Measurements from ENCODE around the gene SNED1. TPM values are rescaled to one million over a fixed set of nuclear protein-coding genes. Genes with fewer than 3 reads are reported as not detected.

The SNED1 gene
- total RNA-seq, 1 experiment from 2014 or later = 3.2 TPM

- TF ChIP-seq ZNF532 (CRISPR knock-in tag; IDR thresholded peaks at IDR 0.05; ENCODE audit: borderline replicate concordance) = no peak
Measured at GRCh38 chr2:240996161-240996833, 2.1 kb upstream of the SNED1 start (continued).

GRCh38 chr2:240996834-240997140 lies 1.6 kb upstream of the SNED1 start:
- H3K4me3 Mint-ChIP-seq = no peak overlapping the region
- no peak for DNase-seq (ENCODE audit: low spot score)
- H3K9me3 Mint-ChIP-seq = no peaks in the 10 kb centered on the region
- no peak overlapping the region for H3K27ac Mint-ChIP-seq
- ChIA-PET CTCF (interaction anchor here (1.7 kb wide), 1 partner anchor 13 kb away, joined by 6 read pairs; no protein-coding TSS in a partner anchor), POLR2A (no interaction called here)
- no peak for ATAC-seq
- peaks cover 30% of the 10 kb centered on the region for H3K27me3 Mint-ChIP-seq (ENCODE audit: low read depth)
- TF ChIP-seq USF2 (CRISPR knock-in tag; IDR thresholded peaks at IDR 0.05) (no peak), ZBTB43 (CRISPR knock-in tag; IDR thresholded peaks at IDR 0.05) (no peak), MYBL2 (CRISPR knock-in tag; IDR thresholded peaks at IDR 0.05) (no peak), FOXP1 (CRISPR knock-in tag; IDR thresholded peaks at IDR 0.05; ENCODE audit: borderline replicate concordance) (no peak), GRHL2 (CRISPR knock-in tag; IDR thresholded peaks at IDR 0.05; ENCODE audit: insufficient replicate concordance, severe bottlenecking) (no peak), PRRX2 (CRISPR knock-in tag; IDR thresholded peaks at IDR 0.05) (no peak)
- H3K36me3 Mint-ChIP-seq = no peaks in the 10 kb centered on the region
- no peaks in the 10 kb centered on the region for H3K4me1 Mint-ChIP-seq

- ChIA-PET POLR2A (no interaction called here), CTCF (interaction anchor here (1.7 kb wide), 1 partner anchor 13 kb away, joined by 6 read pairs; no protein-coding TSS in a partner anchor)
- Mint-ChIP-seq H3K4me3 (peak overlapping the region; percentile 39), H3K4me1 (no peaks in the 10 kb centered on the region), H3K27ac (no peak overlapping the region), H3K9me3 (no peaks in the 10 kb centered on the region), H3K27me3 (ENCODE audit: low read depth) (peaks cover 33% of the 10 kb centered on the region), H3K36me3 (no peaks in the 10 kb centered on the region)
- no peak for DNase-seq (ENCODE audit: low spot score)
- no peak for ATAC-seq
- no peak for TF ChIP-seq USF2 (CRISPR knock-in tag; IDR thresholded peaks at IDR 0.05)
- no peak for TF ChIP-seq OVOL2 (CRISPR knock-in tag; IDR thresholded peaks at IDR 0.05; ENCODE audit: borderline replicate concordance)
- no peak for TF ChIP-seq ZNF121 (CRISPR knock-in tag; IDR thresholded peaks at IDR 0.05)
- no peak for TF ChIP-seq EMX1 (CRISPR knock-in tag; IDR thresholded peaks at IDR 0.05)
- no peak for TF ChIP-seq STAT6 (CRISPR knock-in tag; conservative IDR thresholded peaks at IDR 0.05; ENCODE audit: low read depth)
- no peak for TF ChIP-seq ZNF416 (CRISPR knock-in tag; IDR thresholded peaks at IDR 0.05)
- no peak for TF ChIP-seq HMGXB4 (CRISPR knock-in tag; IDR thresholded peaks at IDR 0.05)
- no peak for TF ChIP-seq GRHL2 (CRISPR knock-in tag; IDR thresholded peaks at IDR 0.05; ENCODE audit: insufficient replicate concordance, severe bottlenecking)
- TF ChIP-seq JUN (CRISPR knock-in tag; IDR thresholded peaks at IDR 0.05) = no peak
- TF ChIP-seq NR2C2 (CRISPR knock-in tag; IDR thresholded peaks at IDR 0.05) = no peak
- no peak for TF ChIP-seq CREB1 (CRISPR knock-in tag; IDR thresholded peaks at IDR 0.05)
- no peak for TF ChIP-seq MXD4 (CRISPR knock-in tag; IDR thresholded peaks at IDR 0.05; ENCODE audit: borderline replicate concordance)
- TF ChIP-seq E2F5 (CRISPR knock-in tag; IDR thresholded peaks at IDR 0.05) = no peak
- no peak for TF ChIP-seq ZNF396 (CRISPR knock-in tag; IDR thresholded peaks at IDR 0.05; ENCODE audit: borderline replicate concordance)
Measured at GRCh38 chr2:240997141-240997855, 1.1 kb upstream of the SNED1 start.
